Chondrocyte (in vitro differentiated cells): ENCODE results near the gene ELOVL5. TPM values are rescaled to one million over a fixed set of nuclear protein-coding genes. Genes with fewer than 3 reads are reported as not detected.

ENCODE experiments used
- DNase-seq: peaks from one replicate; pipeline ENCODE4 v3.0.0; 2021; ENCODE audit warnings: mixed read lengths, low spot score
- H3K27ac Mint-ChIP-seq: one replicate; pipeline ENCODE4 v1.8.0; 2021; ENCODE audit warnings: mild to moderate bottlenecking, moderate library complexity, mixed read lengths; ENCODE audit not compliant: unreplicated experiment
- H3K27me3 Mint-ChIP-seq: 2 replicates; pipeline ENCODE4 v1.8.0; 2021; ENCODE audit warnings: low read depth, mixed read lengths
- H3K36me3 Mint-ChIP-seq: 2 replicates; pipeline ENCODE4 v1.8.0; 2021; ENCODE audit warnings: low read depth, mixed read lengths
- H3K4me1 Mint-ChIP-seq: 2 replicates; pipeline ENCODE4 v1.8.0; 2021; ENCODE audit warnings: low read depth, mild to moderate bottlenecking, mixed read lengths
- H3K4me3 Mint-ChIP-seq: one replicate; pipeline ENCODE4 v1.8.0; 2021; ENCODE audit warnings: mild to moderate bottlenecking, moderate library complexity, mixed read lengths; ENCODE audit not compliant: unreplicated experiment
- H3K9me3 Mint-ChIP-seq: 2 replicates; pipeline ENCODE4 v1.8.0; 2021; ENCODE audit warnings: low read depth, mixed read lengths
- total RNA-seq: library from RNA; stranded (reverse); gene quantifications from 3 replicates; pipeline ENCODE4 v1.2.1, GENCODE V29; 2021
- TF ChIP-seq, protein P1 (sequence below): fragments of 200-600 bp; sonication (generic); IDR thresholded peaks from 2 replicates; pipeline ENCODE4 v1.5.0; 2021; ENCODE audit warnings: antibody characterized with exemption, mild to moderate bottlenecking, moderate library complexity

The ELOVL5 gene
- total RNA-seq, 1 donor from 2014 or later: 102 TPM

DNA sequence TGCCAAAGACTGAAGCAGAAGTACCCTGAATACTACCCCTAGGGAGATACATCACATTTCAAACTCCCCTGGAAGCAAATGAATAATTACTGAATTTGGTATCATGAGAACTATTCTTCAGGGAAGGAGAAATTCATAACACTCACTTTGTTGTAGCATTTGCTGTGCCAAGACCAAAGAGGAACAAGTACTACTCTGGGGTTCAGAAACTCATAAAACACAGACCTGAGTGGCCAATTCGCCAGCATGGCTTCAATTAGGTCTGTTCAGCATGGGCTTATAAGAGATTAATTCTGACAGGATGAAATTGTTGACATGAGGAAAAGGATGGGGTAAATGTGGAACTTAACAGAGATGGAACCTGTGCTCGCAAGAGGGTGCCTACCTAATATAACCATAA lies 6.5 kb downstream of the ELOVL5 start:
- H3K27me3 Mint-ChIP-seq: no peaks in the 10 kb centered on the region
- no peaks in the 10 kb centered on the region for H3K9me3 Mint-ChIP-seq
- H3K36me3 Mint-ChIP-seq: peaks cover 4% of the 10 kb centered on the region
- H3K27ac Mint-ChIP-seq: no peak overlapping the region
- TF ChIP-seq, protein P1, sequence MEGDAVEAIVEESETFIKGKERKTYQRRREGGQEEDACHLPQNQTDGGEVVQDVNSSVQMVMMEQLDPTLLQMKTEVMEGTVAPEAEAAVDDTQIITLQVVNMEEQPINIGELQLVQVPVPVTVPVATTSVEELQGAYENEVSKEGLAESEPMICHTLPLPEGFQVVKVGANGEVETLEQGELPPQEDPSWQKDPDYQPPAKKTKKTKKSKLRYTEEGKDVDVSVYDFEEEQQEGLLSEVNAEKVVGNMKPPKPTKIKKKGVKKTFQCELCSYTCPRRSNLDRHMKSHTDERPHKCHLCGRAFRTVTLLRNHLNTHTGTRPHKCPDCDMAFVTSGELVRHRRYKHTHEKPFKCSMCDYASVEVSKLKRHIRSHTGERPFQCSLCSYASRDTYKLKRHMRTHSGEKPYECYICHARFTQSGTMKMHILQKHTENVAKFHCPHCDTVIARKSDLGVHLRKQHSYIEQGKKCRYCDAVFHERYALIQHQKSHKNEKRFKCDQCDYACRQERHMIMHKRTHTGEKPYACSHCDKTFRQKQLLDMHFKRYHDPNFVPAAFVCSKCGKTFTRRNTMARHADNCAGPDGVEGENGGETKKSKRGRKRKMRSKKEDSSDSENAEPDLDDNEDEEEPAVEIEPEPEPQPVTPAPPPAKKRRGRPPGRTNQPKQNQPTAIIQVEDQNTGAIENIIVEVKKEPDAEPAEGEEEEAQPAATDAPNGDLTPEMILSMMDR: no peak
- no peak overlapping the region for H3K4me3 Mint-ChIP-seq
- peaks cover 60% of the 10 kb centered on the region for H3K4me1 Mint-ChIP-seq
- DNase-seq: no peak

DNA sequence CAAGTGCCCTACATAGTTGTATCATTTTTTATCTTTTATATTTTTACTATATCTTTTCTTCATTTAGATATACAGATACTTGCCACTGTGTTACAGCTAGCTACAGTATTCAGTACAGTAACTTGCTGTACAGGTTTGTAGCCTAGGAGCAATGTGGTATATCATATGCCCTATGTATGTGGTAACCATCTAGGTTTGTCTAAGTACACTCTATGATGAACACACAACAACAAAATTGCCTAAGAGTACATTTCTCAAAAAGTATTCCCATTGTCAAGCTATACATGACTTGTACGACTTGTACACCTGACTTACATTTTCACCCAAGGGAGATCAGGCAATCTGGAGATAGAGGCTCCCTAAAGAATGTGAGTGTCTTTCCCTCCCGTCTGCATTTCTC lies 8.2 kb downstream of the ELOVL5 start:
- DNase-seq: no peak
- Mint-ChIP-seq H3K36me3 (peaks cover under 1% of the 10 kb centered on the region), H3K4me3 (no peak overlapping the region), H3K27me3 (no peaks in the 10 kb centered on the region), H3K9me3 (no peaks in the 10 kb centered on the region), H3K4me1 (peaks cover 45% of the 10 kb centered on the region), H3K27ac (no peak overlapping the region)
- TF ChIP-seq, protein P1: no peak

DNA sequence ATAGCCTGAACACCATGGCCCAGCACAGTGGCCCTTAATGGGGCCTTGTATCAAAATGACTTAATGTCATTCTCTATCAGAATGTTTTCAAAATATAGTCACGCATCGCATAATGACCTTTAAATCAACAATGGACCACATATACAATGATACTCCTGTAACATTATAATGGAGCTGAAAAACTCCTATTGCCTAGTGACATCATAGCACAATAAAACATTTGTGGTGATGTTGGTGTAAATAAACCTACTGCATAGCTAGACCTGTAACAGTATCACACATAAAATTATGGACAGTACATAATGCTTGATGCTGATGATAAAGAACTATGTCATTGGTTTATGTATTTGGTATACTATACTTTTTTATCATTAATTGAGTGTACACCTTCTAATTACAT lies 9.3 kb downstream of the ELOVL5 start:
- TF ChIP-seq, protein P1: no peak
- H3K4me1 Mint-ChIP-seq: peaks cover 37% of the 10 kb centered on the region
- H3K36me3 Mint-ChIP-seq: no peaks in the 10 kb centered on the region

DNA sequence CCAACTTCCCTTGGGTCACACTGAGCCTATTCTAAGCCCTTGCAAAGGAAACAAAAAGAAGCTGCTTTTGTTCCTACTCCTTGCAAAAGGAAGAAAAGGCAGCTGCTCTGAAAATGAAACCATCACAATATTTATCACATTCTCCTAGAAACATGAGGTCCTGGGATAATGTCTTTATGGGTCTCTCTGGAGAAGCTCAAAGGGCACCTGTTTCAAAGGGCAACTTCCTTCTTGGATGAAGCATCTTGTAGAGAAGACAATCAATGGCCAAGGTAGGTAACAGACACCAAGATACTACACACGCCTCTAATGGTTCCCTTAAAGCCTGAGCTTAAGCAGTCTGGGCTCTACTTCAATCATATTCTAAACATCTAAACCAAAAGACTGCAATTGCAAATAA lies 10.4 kb downstream of the ELOVL5 start:
- H3K27me3 Mint-ChIP-seq: no peaks in the 10 kb centered on the region
- H3K9me3 Mint-ChIP-seq: no peaks in the 10 kb centered on the region
- H3K4me1 Mint-ChIP-seq: peaks cover 28% of the 10 kb centered on the region
- no peaks in the 10 kb centered on the region for H3K36me3 Mint-ChIP-seq
- TF ChIP-seq, protein P1: no peak
- no peak for DNase-seq
- no peak overlapping the region for H3K27ac Mint-ChIP-seq
- H3K4me3 Mint-ChIP-seq: no peak overlapping the region

More for the DNA sequence above, 9.3 kb downstream of the ELOVL5 start:
- Mint-ChIP-seq H3K9me3 (no peaks in the 10 kb centered on the region), H3K27ac (no peak overlapping the region), H3K27me3 (no peaks in the 10 kb centered on the region), H3K4me3 (no peak overlapping the region)
- DNase-seq: no peak

DNA sequence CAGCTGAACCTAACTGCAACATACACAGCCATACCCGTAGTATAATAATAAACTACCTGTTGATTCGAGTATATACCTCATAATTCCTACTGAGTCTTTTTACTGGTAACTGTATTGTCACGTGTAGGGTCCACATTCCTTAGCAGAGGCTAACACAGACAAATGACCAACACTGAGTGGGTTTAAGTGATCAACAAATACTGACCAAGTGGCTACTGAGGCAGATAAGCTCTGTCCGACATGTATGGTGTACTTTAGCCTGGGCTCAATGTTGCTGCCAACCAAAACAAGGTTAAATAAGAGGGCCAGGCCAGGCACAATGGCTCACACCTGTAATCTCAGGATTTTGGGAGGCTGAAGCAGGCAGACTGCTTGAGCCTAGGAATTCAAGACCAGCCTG lies 12.7 kb downstream of the ELOVL5 start:
- Mint-ChIP-seq H3K4me3 (no peak overlapping the region), H3K9me3 (no peaks in the 10 kb centered on the region), H3K27ac (no peak overlapping the region), H3K36me3 (no peaks in the 10 kb centered on the region), H3K4me1 (peaks cover 14% of the 10 kb centered on the region), H3K27me3 (no peaks in the 10 kb centered on the region)
- TF ChIP-seq, protein P1: no peak
- DNase-seq: no peak
